Measurements from ENCODE around the gene HRK. TPM values are rescaled to one million over a fixed set of nuclear protein-coding genes. Genes with fewer than 3 reads are reported as not detected.
A peak's percentile ranks its signal among the peaks of the same experiment; 100 is the strongest.

Gene HRK
- total and polyA plus RNA-seq, 2 of the 4 experiments (the other 2 are of a cell fraction) = not detected

DNA sequence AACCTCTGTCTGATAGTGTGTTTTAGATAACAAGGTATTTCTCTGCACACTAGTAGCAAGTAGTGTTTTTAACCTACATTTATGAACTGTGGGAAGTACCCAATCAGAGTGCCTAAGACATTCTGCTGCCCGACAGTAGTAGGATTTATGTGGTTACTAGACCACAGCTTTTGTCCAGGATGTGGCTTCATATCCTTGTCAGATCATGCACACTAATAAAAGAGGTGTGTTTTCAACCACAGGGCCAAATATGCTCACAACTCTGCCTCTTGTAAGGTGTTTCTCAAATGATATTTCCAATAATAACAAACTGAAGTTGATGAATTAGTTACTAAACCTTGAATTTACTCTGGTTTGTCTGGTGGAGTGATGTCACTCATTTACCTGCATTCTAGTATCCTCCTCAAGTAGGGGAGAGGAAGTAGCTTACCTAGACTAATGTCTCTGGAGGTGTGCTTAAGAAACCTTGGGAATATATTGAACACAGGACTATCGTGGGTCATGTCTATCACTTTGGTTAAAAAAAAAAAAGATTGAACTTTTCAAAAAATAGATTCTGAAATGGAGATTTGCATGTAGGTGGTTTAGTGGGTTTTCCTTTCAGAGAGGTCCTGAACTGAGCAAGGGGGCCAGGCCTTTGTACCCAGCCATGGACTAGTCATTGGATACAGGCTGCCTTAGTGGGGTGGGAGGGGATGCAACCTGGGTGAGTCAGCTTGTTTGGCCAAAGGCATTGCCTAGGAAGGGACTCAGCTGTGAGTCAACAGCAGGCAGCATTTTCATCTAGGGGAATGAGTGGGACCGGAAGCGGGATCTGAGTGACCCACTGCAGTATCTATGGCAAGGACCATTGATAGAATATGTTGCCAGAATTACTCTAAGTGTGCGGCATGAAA, 43.6 kb upstream of the HRK start (continued):
- TF ChIP-seq NFE2L2 (IDR thresholded peaks at IDR 0.05; ENCODE audit: low read depth, low read length) = peak; percentile 53
- no peak for TF ChIP-seq CHD1 (IDR thresholded peaks at IDR 0.05; ENCODE audit: low read depth, low read length)
- TF ChIP-seq MXI1 (IDR thresholded peaks at IDR 0.05; ENCODE audit: borderline replicate concordance, low read depth, low read length) = no peak
- TF ChIP-seq CEBPB (IDR thresholded peaks at IDR 0.05; ENCODE audit: low read depth, low read length) = peak; percentile 68
- TF ChIP-seq, protein P1, sequence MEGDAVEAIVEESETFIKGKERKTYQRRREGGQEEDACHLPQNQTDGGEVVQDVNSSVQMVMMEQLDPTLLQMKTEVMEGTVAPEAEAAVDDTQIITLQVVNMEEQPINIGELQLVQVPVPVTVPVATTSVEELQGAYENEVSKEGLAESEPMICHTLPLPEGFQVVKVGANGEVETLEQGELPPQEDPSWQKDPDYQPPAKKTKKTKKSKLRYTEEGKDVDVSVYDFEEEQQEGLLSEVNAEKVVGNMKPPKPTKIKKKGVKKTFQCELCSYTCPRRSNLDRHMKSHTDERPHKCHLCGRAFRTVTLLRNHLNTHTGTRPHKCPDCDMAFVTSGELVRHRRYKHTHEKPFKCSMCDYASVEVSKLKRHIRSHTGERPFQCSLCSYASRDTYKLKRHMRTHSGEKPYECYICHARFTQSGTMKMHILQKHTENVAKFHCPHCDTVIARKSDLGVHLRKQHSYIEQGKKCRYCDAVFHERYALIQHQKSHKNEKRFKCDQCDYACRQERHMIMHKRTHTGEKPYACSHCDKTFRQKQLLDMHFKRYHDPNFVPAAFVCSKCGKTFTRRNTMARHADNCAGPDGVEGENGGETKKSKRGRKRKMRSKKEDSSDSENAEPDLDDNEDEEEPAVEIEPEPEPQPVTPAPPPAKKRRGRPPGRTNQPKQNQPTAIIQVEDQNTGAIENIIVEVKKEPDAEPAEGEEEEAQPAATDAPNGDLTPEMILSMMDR (conservative IDR thresholded peaks at IDR 0.05; ENCODE audit: low read depth, low read length) = no peak

All from IMR-90 (cell line).